NCI-H82 (cell line): ENCODE data around the gene NELFB.

ENCODE experiments used
- DNase-seq: peaks from one replicate; lab custom pipeline; 2025; lab: John Stamatoyannopoulos, UW

Gene NELFB

GRCh38 chr9:137314561-137315560 lies 59.7 kb downstream of the NELFB start:
- DNase-seq = no peak

DNA sequence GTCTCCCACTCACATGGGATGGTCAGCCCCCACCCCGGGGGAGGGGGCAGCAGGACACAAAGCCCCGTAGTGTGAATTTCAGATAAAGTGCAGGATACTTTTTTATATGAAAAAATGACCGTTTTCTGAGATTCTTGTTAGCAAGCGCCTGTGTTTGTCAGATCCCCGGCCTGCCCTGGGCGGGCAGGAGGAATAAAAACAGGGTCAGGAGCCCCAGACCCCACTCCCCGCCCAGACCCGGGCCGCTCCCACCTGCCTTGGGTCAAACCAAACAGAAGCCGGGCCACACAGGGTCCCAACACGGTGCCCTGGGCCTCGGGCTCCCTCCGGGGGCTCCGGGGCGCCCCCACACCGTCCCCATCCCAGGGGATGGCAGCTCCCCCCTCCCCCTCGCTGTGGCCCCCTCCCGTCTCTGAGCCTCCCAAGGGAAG lies 60.5 kb downstream of the NELFB start:
- no peak for DNase-seq

- DNase-seq = peak; percentile 60
These were observed 61.2 kb downstream of the NELFB start for GRCh38 chr9:137316012-137316981.

GRCh38 chr9:137317021-137317717 lies 62.0 kb downstream of the NELFB start:
- no peak for DNase-seq

GRCh38 chr9:137317718-137318511 lies 62.8 kb downstream of the NELFB start:
- DNase-seq = no peak

- DNase-seq = no peak
These were observed 63.5 kb downstream of the NELFB start for GRCh38 chr9:137318602-137319001.

DNA sequence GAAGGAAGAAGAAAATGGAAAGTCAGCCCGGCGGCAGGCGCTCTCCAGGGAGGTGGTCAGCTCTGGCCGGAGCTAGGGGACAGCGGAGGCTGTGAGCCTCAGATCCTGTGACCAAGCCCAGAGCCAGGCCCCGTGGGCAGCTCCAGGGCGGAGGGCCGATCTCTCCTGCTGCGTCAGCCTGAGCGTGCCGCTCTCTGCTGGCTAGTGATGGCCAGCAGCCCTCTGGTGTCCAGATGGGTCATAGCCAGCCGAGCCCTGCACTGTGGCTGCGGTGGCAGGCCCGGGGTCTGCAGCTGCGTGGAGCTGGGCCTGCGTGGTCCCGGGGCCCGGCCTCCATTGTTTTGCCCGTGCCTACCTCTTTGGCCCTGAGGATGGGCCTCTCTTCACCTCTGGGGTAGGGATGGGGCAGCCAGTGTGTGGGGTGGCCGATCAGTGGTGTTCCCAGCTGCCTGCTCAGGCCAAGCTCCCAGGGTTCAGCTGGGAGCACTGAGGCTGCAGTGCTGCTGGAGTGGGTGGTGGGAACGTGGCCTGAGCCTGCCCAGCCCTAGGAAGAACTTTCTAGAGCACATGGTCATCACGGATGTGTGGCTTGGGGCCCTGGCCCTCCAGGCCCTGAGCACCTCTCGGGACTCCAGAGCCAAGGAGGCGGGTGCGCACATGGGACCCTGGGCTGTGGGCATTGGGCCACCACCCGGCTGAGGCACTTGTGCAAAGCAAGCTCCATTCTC lies 64.0 kb downstream of the NELFB start:
- no peak for DNase-seq

- DNase-seq = no peak
These were observed 64.8 kb downstream of the NELFB start for GRCh38 chr9:137319739-137320551.

- no peak for DNase-seq
These were observed 65.6 kb downstream of the NELFB start for GRCh38 chr9:137320555-137321384.

DNA sequence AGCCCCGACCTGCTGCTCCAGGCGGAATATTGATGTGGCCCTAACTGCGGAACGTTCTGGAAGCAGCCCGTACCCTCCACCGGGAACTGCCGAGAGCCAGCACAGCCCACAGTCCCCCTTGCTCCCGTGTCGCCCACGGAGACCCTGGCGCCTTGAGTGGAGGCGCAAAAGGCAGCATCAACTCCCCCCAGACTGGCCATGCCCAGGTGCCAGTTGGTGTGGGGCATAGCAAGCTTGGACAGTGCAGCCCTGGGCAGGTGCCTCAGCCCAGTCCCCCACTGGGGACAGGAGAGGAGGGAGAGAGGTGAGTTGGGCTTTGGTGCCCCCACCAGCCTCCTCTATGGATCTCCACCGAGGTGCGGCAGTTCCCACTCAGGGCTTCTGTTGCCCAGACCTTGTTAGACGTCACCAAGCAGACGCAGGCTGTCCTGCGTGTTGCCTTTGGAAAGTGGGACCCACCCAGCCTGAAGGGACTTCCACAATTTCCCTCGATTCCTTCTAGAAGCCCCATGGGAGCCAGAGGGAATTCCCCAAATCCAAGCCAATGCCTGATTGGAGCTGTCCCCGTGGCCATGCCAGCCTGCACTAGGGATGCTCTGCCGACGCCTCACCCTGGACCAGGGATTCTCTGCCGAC lies 66.7 kb downstream of the NELFB start:
- DNase-seq = no peak
